Activated CD4-positive, alpha-beta T cell treated with anti-CD3 and anti-CD28 coated beads, Interleukin-10, Interleukin-2, amounts not matched to agents 100 ng/mL and 50 ng/mL, durations not matched to agents 16 hours and 8 hours (primary cell): ENCODE results near the gene SLC22A13.
A peak's percentile ranks its signal among the peaks of the same experiment; 100 is the strongest.
"Not testable (repeated sequence)": the region's sequence is repeated elsewhere in the genome, so short reads cannot be mapped to it uniquely, and the experiment has no call there.

Experiments used
- DNase-seq: peaks from one replicate; pipeline ENCODE4 v3.0.0-alpha.2; 2020

The SLC22A13 gene

GRCh38 chr3:38265604-38266307, at the start of gene SLC22A13:
TSS of gene SLC22A13 (plus strand) at chr3:38265812. CDS start at chr3:38265861, 49 bp downstream.
- no peak for DNase-seq

- no peak for DNase-seq
Measured at GRCh38 chr3:38219609-38220197, 45.9 kb upstream of the SLC22A13 start.

GRCh38 chr3:38221005-38221404, 44.6 kb upstream of the SLC22A13 start:
- no peak for DNase-seq

GRCh38 chr3:38222032-38222634, 43.5 kb upstream of the SLC22A13 start:
- DNase-seq: no peak

GRCh38 chr3:38224357-38224756, 41.3 kb upstream of the SLC22A13 start:
- DNase-seq: no peak

- no peak for DNase-seq
Measured at GRCh38 chr3:38226273-38226672, 39.3 kb upstream of the SLC22A13 start.

- DNase-seq: peak; percentile 48
Measured at GRCh38 chr3:38227989-38228388, 37.6 kb upstream of the SLC22A13 start.

- DNase-seq: no peak
Measured at GRCh38 chr3:38229036-38229435, 36.6 kb upstream of the SLC22A13 start.

GRCh38 chr3:38232701-38233100, 32.9 kb upstream of the SLC22A13 start:
- DNase-seq: no peak

- DNase-seq: no peak
Measured at GRCh38 chr3:38235466-38235865, 30.1 kb upstream of the SLC22A13 start.

- DNase-seq: no peak
Measured at GRCh38 chr3:38238416-38239008, 27.1 kb upstream of the SLC22A13 start.

- DNase-seq: not testable (repeated sequence)
Measured at GRCh38 chr3:38242812-38243211, 22.8 kb upstream of the SLC22A13 start.

GRCh38 chr3:38245930-38246329, 19.7 kb upstream of the SLC22A13 start:
- DNase-seq: no peak

- no peak for DNase-seq
Measured at GRCh38 chr3:38247366-38248035, 18.1 kb upstream of the SLC22A13 start.

- DNase-seq: no peak
Measured at GRCh38 chr3:38250198-38250597, 15.4 kb upstream of the SLC22A13 start.

- DNase-seq: no peak
Measured at GRCh38 chr3:38251197-38251596, 14.4 kb upstream of the SLC22A13 start.

- DNase-seq: no peak
Measured at GRCh38 chr3:38253704-38254103, 11.9 kb upstream of the SLC22A13 start.

- DNase-seq: peak; percentile 52
Measured at GRCh38 chr3:38254872-38255271, 10.7 kb upstream of the SLC22A13 start.

- DNase-seq: no peak
Measured at GRCh38 chr3:38255627-38256026, 10.0 kb upstream of the SLC22A13 start.

GRCh38 chr3:38257583-38257982, 8.0 kb upstream of the SLC22A13 start:
- peak; percentile 68 for DNase-seq

- no peak for DNase-seq
Measured at GRCh38 chr3:38260474-38260873, 5.1 kb upstream of the SLC22A13 start.

GRCh38 chr3:38264353-38264771, 1.2 kb upstream of the SLC22A13 start:
- DNase-seq: no peak

- no peak for DNase-seq
Measured at GRCh38 chr3:38264779-38265178, 833 bp upstream of the SLC22A13 start.
